Measurements from ENCODE around the gene SURF4. TPM values are rescaled to one million over a fixed set of nuclear protein-coding genes. Genes with fewer than 3 reads are reported as not detected.

Gene SURF4
- total RNA-seq, 2 experiments from 2014 or later = 90.7 to 94.6 TPM

GRCh38 chr9:133342069-133342406 is 33.8 kb downstream of the SURF4 start:
- Mint-ChIP-seq H3K27ac (no peak overlapping the region), H3K4me1 (ENCODE audit: low read depth) (peaks cover 28% of the 10 kb centered on the region)

GRCh38 chr9:133341369-133342068 is 34.3 kb downstream of the SURF4 start:
- ChIA-PET POLR2A (interaction anchor here (0.9 kb wide), 1 partner anchor 9 kb away, joined by 3 read pairs; no protein-coding TSS in a partner anchor), CTCF (no interaction called here)
- Mint-ChIP-seq H3K36me3 (ENCODE audit: low read depth) (peaks cover 47% of the 10 kb centered on the region), H3K27ac (no peak overlapping the region), H3K4me3 (no peak overlapping the region), H3K4me1 (ENCODE audit: low read depth) (peaks cover 23% of the 10 kb centered on the region), H3K27me3 (no peaks in the 10 kb centered on the region), H3K9me3 (no peaks in the 10 kb centered on the region)
- Histone ChIP-seq H3K4me3 (ENCODE audit: low read length) (no peak overlapping the region), H3K27ac (ENCODE audit: low read depth in 1 of 2, low read length in 2 of 2) (no peak overlapping the region), H3K4me1 (ENCODE audit: insufficient read depth, low read length) (peaks cover 40% of the 10 kb centered on the region), H3K9me3 (ENCODE audit: control insufficient read depth in 1 of 2, insufficient read depth in 1 of 2, low read length in 2 of 2) (no peaks in the 10 kb centered on the region), H3K27me3 (ENCODE audit: control insufficient read depth in 1 of 2, insufficient read depth in 2 of 2, low read length in 2 of 2) (no peaks in the 10 kb centered on the region), H3K36me3 (ENCODE audit: insufficient read depth, low read length) (peaks cover 57% of the 10 kb centered on the region)
- DNase-seq (peak in 1 of 14 experiments; percentile 39), ATAC-seq (ENCODE audit: poor library complexity) (no peak)
- intact Hi-C loops (cut with DNase I, micrococcal nuclease) = loop anchor here in 1 of 2 experiments (10.0 kb wide), 1 partner anchor 937 kb away; the partner anchor contains the start of gene TTF1
- no peak for TF ChIP-seq CTCF (IDR thresholded peaks at IDR 0.05)

More at GRCh38 chr9:133342069-133342406, 33.8 kb downstream of the SURF4 start:
- Mint-ChIP-seq H3K36me3 (ENCODE audit: low read depth) (peaks cover 52% of the 10 kb centered on the region), H3K9me3 (no peaks in the 10 kb centered on the region), H3K4me3 (no peak overlapping the region), H3K27me3 (no peaks in the 10 kb centered on the region)
- ChIA-PET CTCF (no interaction called here), POLR2A (interaction anchor here (0.9 kb wide), 1 partner anchor 8 kb away, joined by 3 read pairs; no protein-coding TSS in a partner anchor)
- H3K27me3 ChIP-seq (ENCODE audit: control insufficient read depth in 1 of 2, insufficient read depth in 2 of 2, low read length in 2 of 2) = no peaks in the 10 kb centered on the region
- no peak overlapping the region for H3K4me3 ChIP-seq (ENCODE audit: low read length)
- TF ChIP-seq CTCF (IDR thresholded peaks at IDR 0.05) = no peak
- H3K27ac ChIP-seq (ENCODE audit: low read depth in 1 of 2, low read length in 2 of 2) = no peak overlapping the region
- no peak for DNase-seq
- H3K4me1 ChIP-seq (ENCODE audit: insufficient read depth, low read length) = peaks cover 40% of the 10 kb centered on the region
- intact Hi-C loops (cut with DNase I, micrococcal nuclease) = loop anchor here in 1 of 2 experiments (10.0 kb wide), 1 partner anchor 937 kb away; the partner anchor contains the start of gene TTF1
- ATAC-seq (ENCODE audit: poor library complexity) = no peak
- no peaks in the 10 kb centered on the region for H3K9me3 ChIP-seq (ENCODE audit: control insufficient read depth in 1 of 2, insufficient read depth in 1 of 2, low read length in 2 of 2)
- H3K36me3 ChIP-seq (ENCODE audit: insufficient read depth, low read length) = peaks cover 57% of the 10 kb centered on the region

- TF ChIP-seq CTCF (IDR thresholded peaks at IDR 0.05) = no peak
- Histone ChIP-seq H3K4me3 (ENCODE audit: low read length) (no peak overlapping the region), H3K4me1 (ENCODE audit: insufficient read depth, low read length) (peaks cover 38% of the 10 kb centered on the region), H3K27ac (ENCODE audit: low read depth in 1 of 2, low read length in 2 of 2) (no peak overlapping the region), H3K36me3 (ENCODE audit: insufficient read depth, low read length) (peaks cover 54% of the 10 kb centered on the region), H3K27me3 (ENCODE audit: control insufficient read depth in 1 of 2, insufficient read depth in 2 of 2, low read length in 2 of 2) (no peaks in the 10 kb centered on the region), H3K9me3 (ENCODE audit: control insufficient read depth in 1 of 2, insufficient read depth in 1 of 2, low read length in 2 of 2) (no peaks in the 10 kb centered on the region)
- H3K4me1 Mint-ChIP-seq (ENCODE audit: low read depth) = peaks cover 23% of the 10 kb centered on the region
- H3K36me3 Mint-ChIP-seq (ENCODE audit: low read depth) = peaks cover 45% of the 10 kb centered on the region
- DNase-seq (no peak), ATAC-seq (ENCODE audit: poor library complexity) (no peak)
- H3K4me3 Mint-ChIP-seq = peak overlapping the region; percentile 23
- intact Hi-C loops (cut with DNase I, micrococcal nuclease) = loop anchor here in 1 of 2 experiments (10.0 kb wide), 1 partner anchor 936 kb away; the partner anchor contains the start of gene TTF1
- H3K9me3 Mint-ChIP-seq = no peaks in the 10 kb centered on the region
- H3K27me3 Mint-ChIP-seq = no peaks in the 10 kb centered on the region
- peak overlapping the region; percentile 47 for H3K27ac Mint-ChIP-seq
- ChIA-PET CTCF (interaction anchor here (1.2 kb wide), 1 partner anchor 146 kb away, joined by 3 read pairs; no protein-coding TSS in a partner anchor), POLR2A (interaction anchor here (0.9 kb wide), 1 partner anchor 9 kb away, joined by 3 read pairs; no protein-coding TSS in a partner anchor)
These were observed 34.9 kb downstream of the SURF4 start for GRCh38 chr9:133340916-133341315.
